Peyer's patch (tissue), 4 donors: ENCODE measurements around the gene PTPN22.

ENCODE experiments used
- POLR2A ChIP-seq, 2 donors: fragments of 450-650 bp; IDR thresholded peaks; one replicate each; pipeline ENCODE4 v1.5.1; 2017; ENCODE audit warnings: antibody characterized with exemption in 2 of 2, mild to moderate bottlenecking in 2 of 2, moderate library complexity in 2 of 2
- TF ChIP-seq, protein P1 (sequence below), 6 experiments: fragments of 450-650 bp in 4 of 6; fragments of 200-600 bp in 2 of 6; sonication (generic) in 1 of 6; IDR thresholded peaks; one replicate each; pipeline ENCODE4 v1.5.1; 2017 to 2019; ENCODE audit warnings: antibody characterized with exemption in 6 of 6, mild to moderate bottlenecking in 3 of 6, moderate library complexity in 1 of 6

DNA sequence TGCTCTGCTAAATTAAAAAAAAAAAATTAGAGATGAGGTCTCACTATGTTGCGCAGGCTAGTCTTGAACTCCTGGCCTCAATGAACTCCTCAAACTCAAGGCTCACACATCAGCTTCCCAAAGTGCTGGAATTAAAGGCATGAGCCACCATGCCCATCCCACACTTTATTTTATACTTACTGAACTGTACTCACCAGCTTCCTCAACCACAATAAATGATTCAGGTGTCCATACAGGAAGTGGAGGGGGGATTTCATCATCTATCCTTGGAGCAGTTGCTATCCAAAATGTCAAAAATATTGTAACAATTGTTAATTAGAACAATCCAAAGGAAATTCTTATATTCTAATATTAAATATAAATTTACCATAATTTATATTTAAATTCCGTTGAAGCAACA lies 36.8 kb downstream of the PTPN22 start:
- TF ChIP-seq POLR2A (IDR thresholded peaks at IDR 0.05), result no peak
- TF ChIP-seq, protein P1, sequence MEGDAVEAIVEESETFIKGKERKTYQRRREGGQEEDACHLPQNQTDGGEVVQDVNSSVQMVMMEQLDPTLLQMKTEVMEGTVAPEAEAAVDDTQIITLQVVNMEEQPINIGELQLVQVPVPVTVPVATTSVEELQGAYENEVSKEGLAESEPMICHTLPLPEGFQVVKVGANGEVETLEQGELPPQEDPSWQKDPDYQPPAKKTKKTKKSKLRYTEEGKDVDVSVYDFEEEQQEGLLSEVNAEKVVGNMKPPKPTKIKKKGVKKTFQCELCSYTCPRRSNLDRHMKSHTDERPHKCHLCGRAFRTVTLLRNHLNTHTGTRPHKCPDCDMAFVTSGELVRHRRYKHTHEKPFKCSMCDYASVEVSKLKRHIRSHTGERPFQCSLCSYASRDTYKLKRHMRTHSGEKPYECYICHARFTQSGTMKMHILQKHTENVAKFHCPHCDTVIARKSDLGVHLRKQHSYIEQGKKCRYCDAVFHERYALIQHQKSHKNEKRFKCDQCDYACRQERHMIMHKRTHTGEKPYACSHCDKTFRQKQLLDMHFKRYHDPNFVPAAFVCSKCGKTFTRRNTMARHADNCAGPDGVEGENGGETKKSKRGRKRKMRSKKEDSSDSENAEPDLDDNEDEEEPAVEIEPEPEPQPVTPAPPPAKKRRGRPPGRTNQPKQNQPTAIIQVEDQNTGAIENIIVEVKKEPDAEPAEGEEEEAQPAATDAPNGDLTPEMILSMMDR (IDR thresholded peaks at IDR 0.05), result no peak
